ENCODE data around the gene GJD2. TPM values are rescaled to one million over a fixed set of nuclear protein-coding genes. Genes with fewer than 3 reads are reported as not detected.
A peak's percentile ranks its signal among the peaks of the same experiment; 100 is the strongest.

The GJD2 gene
- not detected for total RNA-seq
- long read RNA-seq = 0 reads

GRCh38 chr15:34754674-34755418 lies at the start of gene GJD2:
Gene GJD2, minus strand, starts transcription at chr15:34754998. Its CDS starts 510 bp downstream, at chr15:34754488.
- Histone ChIP-seq H3K27me3 (ENCODE audit: low read depth) (peaks cover 57% of the 10 kb centered on the region), H3K4me3 (peak within 1 kb of the TSS; percentile 14), H3K4me1 (peaks cover 7% of the 10 kb centered on the region), H3K27ac (no peak within 1 kb of the TSS), H3K36me3 (no peaks in the 10 kb centered on the region), H3K9me3 (no peaks in the 10 kb centered on the region)
- DNase-seq = no peak
- peak; percentile 18 to 41 for ATAC-seq
- TF ChIP-seq CTCF (IDR thresholded peaks at IDR 0.05) = no peak
- intact Hi-C loops (cut with DNase I) = no loop called here

- H3K4me3 ChIP-seq = no peak overlapping the region
Measured at GRCh38 chr15:34804113-34804512, 49.3 kb upstream of the GJD2 start.

GRCh38 chr15:34802803-34803750 lies 48.3 kb upstream of the GJD2 start:
- H3K4me1 ChIP-seq = no peaks in the 10 kb centered on the region
- H3K27me3 ChIP-seq (ENCODE audit: low read depth) = no peaks in the 10 kb centered on the region
- no peaks in the 10 kb centered on the region for H3K36me3 ChIP-seq
- H3K9me3 ChIP-seq = no peaks in the 10 kb centered on the region
- ATAC-seq (no peak), DNase-seq (no peak)
- intact Hi-C loops (cut with DNase I) = no loop called here
- H3K27ac ChIP-seq = no peak overlapping the region
- no peak overlapping the region for H3K4me3 ChIP-seq
- no peak for TF ChIP-seq CTCF (IDR thresholded peaks at IDR 0.05)

More at GRCh38 chr15:34804113-34804512, 49.3 kb upstream of the GJD2 start:
- TF ChIP-seq CTCF (IDR thresholded peaks at IDR 0.05) = no peak
- no peaks in the 10 kb centered on the region for H3K36me3 ChIP-seq
- no peaks in the 10 kb centered on the region for H3K9me3 ChIP-seq
- DNase-seq = no peak
- intact Hi-C loops (cut with DNase I) = no loop called here
- no peak for ATAC-seq
- no peaks in the 10 kb centered on the region for H3K4me1 ChIP-seq
- H3K27ac ChIP-seq = no peak overlapping the region
- H3K27me3 ChIP-seq (ENCODE audit: low read depth) = no peaks in the 10 kb centered on the region

- H3K27me3 ChIP-seq (ENCODE audit: low read depth) = no peaks in the 10 kb centered on the region
- no peak overlapping the region for H3K27ac ChIP-seq
- no peak overlapping the region for H3K4me3 ChIP-seq
- DNase-seq = no peak
- no peaks in the 10 kb centered on the region for H3K36me3 ChIP-seq
- no peak for TF ChIP-seq CTCF (IDR thresholded peaks at IDR 0.05)
- intact Hi-C loops (cut with DNase I) = no loop called here
- H3K4me1 ChIP-seq = no peaks in the 10 kb centered on the region
- ATAC-seq = no peak
- H3K9me3 ChIP-seq = no peaks in the 10 kb centered on the region
Measured at GRCh38 chr15:34802371-34802770, 47.6 kb upstream of the GJD2 start.

- H3K27ac ChIP-seq = no peak overlapping the region
- DNase-seq = no peak
- intact Hi-C loops (cut with DNase I) = no loop called here
- no peak for ATAC-seq
- H3K27me3 ChIP-seq (ENCODE audit: low read depth) = peaks cover 20% of the 10 kb centered on the region
- H3K9me3 ChIP-seq = no peaks in the 10 kb centered on the region
- no peaks in the 10 kb centered on the region for H3K36me3 ChIP-seq
- TF ChIP-seq CTCF (IDR thresholded peaks at IDR 0.05) = no peak
- no peak overlapping the region for H3K4me3 ChIP-seq
- no peaks in the 10 kb centered on the region for H3K4me1 ChIP-seq
Measured at GRCh38 chr15:34799149-34800101, 44.6 kb upstream of the GJD2 start.
